ENCODE data around the gene SKIDA1.

SKIDA1 gene

DNA sequence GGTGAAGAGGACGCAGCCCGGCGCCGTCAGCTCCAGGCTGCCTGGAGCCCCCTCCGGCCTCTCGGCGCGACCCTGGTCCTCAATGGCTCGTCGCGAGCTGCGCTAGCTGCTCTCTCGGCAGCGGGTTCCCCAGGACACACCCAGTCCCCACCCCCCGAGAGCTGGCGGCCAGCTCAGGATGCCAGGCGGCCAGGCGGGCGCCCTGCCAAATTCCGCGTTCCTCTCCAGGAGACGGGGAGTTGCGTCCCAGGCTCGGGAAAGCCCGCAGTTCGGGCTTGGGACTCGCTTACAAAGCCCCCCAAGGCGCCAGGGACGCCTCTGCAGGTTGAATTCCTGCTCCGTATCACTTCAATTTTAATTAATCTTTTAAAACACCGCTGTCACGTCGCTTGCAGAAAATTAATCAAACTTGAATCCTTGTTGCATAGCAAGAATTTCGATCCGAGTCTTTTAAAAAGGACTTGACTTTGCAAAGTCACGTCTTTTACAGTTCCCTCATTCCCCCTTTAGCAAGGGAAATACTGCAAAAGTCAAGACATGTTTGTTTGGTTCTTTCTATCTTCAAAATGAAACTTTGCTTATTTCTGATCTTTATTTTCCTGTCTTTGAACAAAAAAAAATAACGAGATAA, 28.2 kb downstream of the SKIDA1 start:
- no peaks in the 10 kb centered on the region for H3K9me2 ChIP-seq (ENCODE audit: low read depth, low read length)
- H3K4me2 ChIP-seq (ENCODE audit: low read length): peak overlapping the region; percentile 84
- H3K27ac ChIP-seq (ENCODE audit: low read depth, low read length, poor library complexity, severe bottlenecking): no peak overlapping the region
- H4K20me1 ChIP-seq (ENCODE audit: insufficient read depth, low read length): no peaks in the 10 kb centered on the region
- H3K27me3 ChIP-seq (ENCODE audit: insufficient read depth, low read length): no peaks in the 10 kb centered on the region; the same call in 1 of the 2 replicates
- H3K9ac ChIP-seq (ENCODE audit: low read length): no peak overlapping the region; the same call in 1 of the 2 replicates
- no peaks in the 10 kb centered on the region for H3K36me3 ChIP-seq (ENCODE audit: insufficient read depth, low read length)
- TF ChIP-seq CTCF (IDR thresholded peaks at IDR 0.05; ENCODE audit: low read length) (no peak), EZH2 (IDR thresholded peaks at IDR 0.05; ENCODE audit: borderline replicate concordance, low read length) (no peak)
- no peaks in the 10 kb centered on the region for H3K79me2 ChIP-seq (ENCODE audit: insufficient read depth, low read length)
- H3K4me3 ChIP-seq (ENCODE audit: low read depth, low read length, poor library complexity, severe bottlenecking): peak overlapping the region; percentile 71
- H3K4me1 ChIP-seq (ENCODE audit: insufficient read depth, low read length, severe bottlenecking): peaks cover 23% of the 10 kb centered on the region
- H3F3A ChIP-seq (ENCODE audit: insufficient read depth, low read length): peaks cover 3% of the 10 kb centered on the region; the same call in 1 of the 2 replicates
- H3K9me3 ChIP-seq (ENCODE audit: low read length): no peaks in the 10 kb centered on the region
- H2AFZ ChIP-seq (ENCODE audit: low read length): no peak overlapping the region

DNA sequence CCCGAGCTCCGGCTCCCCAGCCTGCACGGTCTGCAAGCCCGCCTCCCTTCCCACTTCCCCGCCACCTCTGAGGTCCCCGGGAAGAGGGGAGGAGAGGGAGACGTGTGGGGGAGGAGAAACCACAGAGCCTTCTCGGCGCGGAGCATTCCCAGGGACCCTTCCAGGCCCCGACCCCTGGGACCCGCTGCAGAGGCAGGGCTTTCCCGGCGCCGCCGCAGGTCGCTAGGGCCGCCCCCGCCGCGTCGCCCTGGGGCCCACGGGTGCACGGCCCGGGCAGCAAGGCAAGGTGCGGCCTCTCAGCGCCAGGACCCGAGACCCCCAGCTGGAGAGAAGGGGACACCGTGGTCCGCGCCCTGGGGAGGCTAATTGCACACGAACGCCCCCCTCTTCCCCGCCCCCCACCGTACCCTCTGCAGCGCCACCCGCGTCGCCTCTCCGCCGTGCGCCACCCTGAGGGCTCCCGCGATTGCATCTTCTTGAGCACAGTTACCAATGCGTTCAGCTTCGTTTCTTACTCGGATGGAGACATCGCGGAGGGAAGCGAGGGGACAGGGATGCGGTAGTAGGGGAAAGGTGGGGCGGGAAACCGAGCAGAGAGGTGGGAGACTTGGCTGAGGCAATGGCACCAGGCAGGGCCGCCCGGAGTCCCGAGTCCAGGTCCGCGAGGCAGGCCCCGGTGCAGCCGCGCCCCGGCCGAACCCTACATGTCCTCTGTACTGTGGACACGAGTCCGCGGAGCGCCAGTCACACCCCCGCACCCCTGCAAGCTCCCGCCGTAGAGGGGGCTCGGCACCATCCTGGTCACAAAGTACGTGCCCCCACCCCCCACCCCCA, 28.9 kb downstream of the SKIDA1 start:
- H3K27ac ChIP-seq (ENCODE audit: low read depth, low read length, poor library complexity, severe bottlenecking): no peak overlapping the region
- H3K36me3 ChIP-seq (ENCODE audit: insufficient read depth, low read length): no peaks in the 10 kb centered on the region
- TF ChIP-seq CTCF (IDR thresholded peaks at IDR 0.05; ENCODE audit: low read length): peak; percentile 73
- TF ChIP-seq EZH2 (IDR thresholded peaks at IDR 0.05; ENCODE audit: borderline replicate concordance, low read length): no peak
- 0 out of 2 replicates have a peak, but pooled peaks cover 3% of the 10 kb centered on the region for H3F3A ChIP-seq (ENCODE audit: insufficient read depth, low read length)
- no peaks in the 10 kb centered on the region for H3K9me3 ChIP-seq (ENCODE audit: low read length)
- peak overlapping the region; percentile 84 for H3K4me2 ChIP-seq (ENCODE audit: low read length)
- H3K9me2 ChIP-seq (ENCODE audit: low read depth, low read length): no peaks in the 10 kb centered on the region
- no peaks in the 10 kb centered on the region for H3K79me2 ChIP-seq (ENCODE audit: insufficient read depth, low read length)
- H3K4me1 ChIP-seq (ENCODE audit: insufficient read depth, low read length, severe bottlenecking): peaks cover 23% of the 10 kb centered on the region
- no peaks in the 10 kb centered on the region for H4K20me1 ChIP-seq (ENCODE audit: insufficient read depth, low read length)
- no peaks in the 10 kb centered on the region; the same call in 1 of the 2 replicates for H3K27me3 ChIP-seq (ENCODE audit: insufficient read depth, low read length)
- 0 out of 2 replicates have a peak overlapping the region, but pooled peaks have one; percentile 37 for H2AFZ ChIP-seq (ENCODE audit: low read length)
- peak overlapping the region; percentile 69 for H3K9ac ChIP-seq (ENCODE audit: low read length)
- peak overlapping the region; percentile 71 for H3K4me3 ChIP-seq (ENCODE audit: low read depth, low read length, poor library complexity, severe bottlenecking)

- Histone ChIP-seq H2AFZ (ENCODE audit: low read length) (0 out of 2 replicates have a peak overlapping the region, but pooled peaks have one; percentile 37), H3K27ac (ENCODE audit: low read depth, low read length, poor library complexity, severe bottlenecking) (no peak overlapping the region), H3K9me3 (ENCODE audit: low read length) (no peaks in the 10 kb centered on the region), H3K27me3 (ENCODE audit: insufficient read depth, low read length) (no peaks in the 10 kb centered on the region), H3K4me1 (ENCODE audit: insufficient read depth, low read length, severe bottlenecking) (peaks cover 23% of the 10 kb centered on the region), H3K36me3 (ENCODE audit: insufficient read depth, low read length) (no peaks in the 10 kb centered on the region), H3K79me2 (ENCODE audit: insufficient read depth, low read length) (no peaks in the 10 kb centered on the region), H3K9ac (ENCODE audit: low read length) (peak overlapping the region; percentile 69), H3K4me3 (ENCODE audit: low read depth, low read length, poor library complexity, severe bottlenecking) (peak overlapping the region; percentile 71), H3F3A (ENCODE audit: insufficient read depth, low read length) (0 out of 2 replicates have a peak, but pooled peaks cover 3% of the 10 kb centered on the region), H3K4me2 (ENCODE audit: low read length) (peak overlapping the region; percentile 84), H4K20me1 (ENCODE audit: insufficient read depth, low read length) (no peaks in the 10 kb centered on the region), H3K9me2 (ENCODE audit: low read depth, low read length) (no peaks in the 10 kb centered on the region)
- TF ChIP-seq EZH2 (IDR thresholded peaks at IDR 0.05; ENCODE audit: borderline replicate concordance, low read length) (no peak), CTCF (IDR thresholded peaks at IDR 0.05; ENCODE audit: low read length) (peak; percentile 90)
Observed at GRCh38 chr10:21495752-21496342, 29.6 kb downstream of the SKIDA1 start.
